Activated T-helper 1 cell treated with anti-CD3 and anti-CD28 coated beads, Interleukin-12 subunit alpha, Interleukin-12 subunit beta, Interleukin-2, Interleukin-4 antibody, amounts not matched to agents 30 ng/mL and 10 ng/mL and 1 ng/mL, durations not matched to agents 14 hours and 24 hours and 36 hours (primary cell): ENCODE results near the gene ENGASE. TPM values are rescaled to one million over a fixed set of nuclear protein-coding genes. Genes with fewer than 3 reads are reported as not detected.
"Not testable (repeated sequence)": the region's sequence is repeated elsewhere in the genome, so short reads cannot be mapped to it uniquely, and the experiment has no call there.

Experiments used
- DNase-seq: peaks from one replicate; pipeline ENCODE4 v3.0.0; 2021; ENCODE audit warnings: low spot score
- H3K27ac Mint-ChIP-seq: one replicate; pipeline ENCODE4 v1.8.0; 2021; ENCODE audit warnings: mild to moderate bottlenecking, mixed read lengths
- H3K27me3 Mint-ChIP-seq: one replicate; pipeline ENCODE4 v1.8.0; 2022; ENCODE audit warnings: mild to moderate bottlenecking, moderate library complexity, mixed read lengths; ENCODE audit not compliant: insufficient read depth
- H3K36me3 Mint-ChIP-seq: one replicate; pipeline ENCODE4 v1.8.0; 2021; ENCODE audit warnings: low read depth, mixed read lengths
- H3K4me1 Mint-ChIP-seq: one replicate; pipeline ENCODE4 v1.8.0; 2021; ENCODE audit warnings: low read depth, mixed read lengths
- H3K4me3 Mint-ChIP-seq: one replicate; pipeline ENCODE4 v1.8.0; 2021; ENCODE audit warnings: mild to moderate bottlenecking, moderate library complexity, mixed read lengths
- H3K9me3 Mint-ChIP-seq: one replicate; pipeline ENCODE4 v1.8.0; 2021; ENCODE audit warnings: mixed read lengths
- intact Hi-C: fragments of 100-400 bp; cut with micrococcal nuclease; formaldehyde crosslinking; loops from one replicate; pipeline ENCODE4 v1.15.1; 2024
- total RNA-seq: library from RNA; stranded (reverse); gene quantifications from 2 replicates; pipeline ENCODE4 v1.2.3, GENCODE V29; 2022

Gene ENGASE, protein sequence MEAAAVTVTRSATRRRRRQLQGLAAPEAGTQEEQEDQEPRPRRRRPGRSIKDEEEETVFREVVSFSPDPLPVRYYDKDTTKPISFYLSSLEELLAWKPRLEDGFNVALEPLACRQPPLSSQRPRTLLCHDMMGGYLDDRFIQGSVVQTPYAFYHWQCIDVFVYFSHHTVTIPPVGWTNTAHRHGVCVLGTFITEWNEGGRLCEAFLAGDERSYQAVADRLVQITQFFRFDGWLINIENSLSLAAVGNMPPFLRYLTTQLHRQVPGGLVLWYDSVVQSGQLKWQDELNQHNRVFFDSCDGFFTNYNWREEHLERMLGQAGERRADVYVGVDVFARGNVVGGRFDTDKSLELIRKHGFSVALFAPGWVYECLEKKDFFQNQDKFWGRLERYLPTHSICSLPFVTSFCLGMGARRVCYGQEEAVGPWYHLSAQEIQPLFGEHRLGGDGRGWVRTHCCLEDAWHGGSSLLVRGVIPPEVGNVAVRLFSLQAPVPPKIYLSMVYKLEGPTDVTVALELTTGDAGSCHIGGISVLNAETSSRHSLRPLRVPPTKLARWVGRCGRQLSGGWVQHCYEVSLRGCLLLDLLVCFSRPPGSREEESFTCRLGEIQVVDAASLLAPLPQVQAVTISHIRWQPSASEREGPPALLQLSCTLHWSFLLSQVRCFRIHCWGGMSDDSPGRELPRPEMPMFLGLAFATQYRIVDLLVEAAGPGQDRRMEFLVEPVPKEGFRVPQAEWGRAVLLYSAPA
- 46.1 and 46.6 TPM in 2 replicates for total RNA-seq

DNA sequence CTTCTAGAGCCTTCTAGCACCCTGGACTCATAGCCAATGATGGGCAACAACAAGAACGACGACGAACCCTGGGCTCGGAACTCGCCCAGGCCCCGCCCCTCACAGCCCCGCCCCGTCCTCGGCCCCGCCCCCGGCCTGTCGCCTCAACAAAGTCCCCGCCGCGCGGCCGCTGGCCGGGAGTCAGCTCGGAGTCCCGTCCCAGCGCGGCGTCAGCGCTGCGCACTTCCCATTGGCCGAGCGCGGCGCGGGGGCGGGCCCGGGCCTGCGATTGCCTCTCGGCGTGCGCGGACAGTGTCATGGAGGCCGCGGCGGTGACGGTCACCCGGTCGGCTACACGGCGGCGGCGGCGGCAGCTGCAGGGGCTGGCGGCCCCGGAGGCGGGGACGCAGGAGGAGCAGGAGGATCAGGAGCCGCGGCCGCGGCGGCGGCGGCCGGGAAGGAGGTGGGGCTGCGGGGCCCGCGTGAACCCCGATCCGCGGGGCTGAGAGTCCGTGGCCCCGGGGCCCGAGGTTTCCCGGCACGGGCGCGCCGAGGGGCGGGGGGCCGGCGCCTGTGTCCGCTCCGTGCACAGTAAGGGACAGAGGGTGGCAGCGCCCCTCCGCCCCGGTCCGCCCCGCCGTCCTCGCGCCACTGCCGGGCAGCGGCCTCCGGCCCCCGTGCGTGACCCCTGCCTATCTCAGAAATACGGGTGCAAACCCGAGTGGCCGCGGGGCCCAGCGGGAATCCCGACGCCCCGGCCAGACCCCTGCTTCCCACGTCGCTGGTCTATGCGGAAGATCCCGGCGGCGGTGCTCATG is at the start of gene ENGASE:
TSS of gene ENGASE (plus strand) at position 176 of the 797 bp plus-strand sequence. CDS start at position 297, 121 bp downstream.
- no peaks in the 10 kb centered on the region for H3K27me3 Mint-ChIP-seq
- intact Hi-C loops: loop anchor here (5.0 kb wide), 1 partner anchor 63 kb away; no protein-coding TSS in a partner anchor
- DNase-seq: peak; percentile 93
- peak within 1 kb of the TSS; percentile 83 for H3K27ac Mint-ChIP-seq
- peak within 1 kb of the TSS; percentile 92 for H3K4me3 Mint-ChIP-seq
- peaks cover 7% of the 10 kb centered on the region for H3K36me3 Mint-ChIP-seq
- peaks cover 10% of the 10 kb centered on the region for H3K4me1 Mint-ChIP-seq
- no peaks in the 10 kb centered on the region for H3K9me3 Mint-ChIP-seq

DNA sequence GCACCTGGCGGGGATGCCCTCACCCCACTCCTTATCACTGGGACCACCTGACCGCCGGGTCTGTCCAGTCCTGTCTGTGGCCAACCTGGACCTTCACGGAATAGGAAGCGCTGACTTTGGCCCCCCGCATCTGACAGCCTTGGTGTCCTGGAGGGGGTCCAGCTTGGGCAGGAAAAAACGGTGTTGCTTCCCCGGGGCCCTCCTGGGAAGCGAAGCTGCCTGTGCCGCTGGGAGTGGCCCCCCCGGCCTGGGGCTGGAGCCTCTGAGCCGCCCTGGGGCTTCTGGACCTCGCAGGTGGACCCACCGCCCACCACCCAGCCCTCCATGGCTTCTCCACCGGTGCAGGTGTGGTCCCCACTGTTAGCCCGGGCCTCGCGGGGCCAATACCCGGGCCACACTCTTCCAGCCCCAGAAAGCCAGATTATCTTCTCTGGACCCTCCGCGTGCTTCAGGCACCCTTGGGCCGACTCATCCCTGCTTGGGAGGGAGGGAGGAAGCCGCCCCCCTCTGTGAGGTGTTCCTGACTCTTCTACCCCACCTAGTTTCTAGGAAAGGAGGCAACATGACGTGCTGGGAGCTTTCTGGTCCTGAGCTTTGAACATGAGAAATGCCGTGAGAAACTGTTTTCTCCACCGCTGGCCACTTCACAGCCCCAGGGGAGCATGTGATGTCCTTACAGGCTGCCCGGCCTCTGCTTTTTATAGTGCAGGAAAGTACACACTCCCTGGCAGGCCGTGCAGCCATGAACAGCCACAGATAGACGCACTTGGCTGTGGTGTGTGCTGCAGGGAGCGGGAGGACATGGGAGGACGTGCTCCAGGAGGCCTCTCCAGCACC is 49.5 kb upstream of the ENGASE start:
- DNase-seq: no peak
- intact Hi-C loops: no loop called here
- Mint-ChIP-seq H3K27me3 (peaks cover 48% of the 10 kb centered on the region), H3K36me3 (no peaks in the 10 kb centered on the region), H3K27ac (no peak overlapping the region), H3K9me3 (no peaks in the 10 kb centered on the region), H3K4me3 (peak overlapping the region; percentile 42), H3K4me1 (peaks cover 4% of the 10 kb centered on the region)

DNA sequence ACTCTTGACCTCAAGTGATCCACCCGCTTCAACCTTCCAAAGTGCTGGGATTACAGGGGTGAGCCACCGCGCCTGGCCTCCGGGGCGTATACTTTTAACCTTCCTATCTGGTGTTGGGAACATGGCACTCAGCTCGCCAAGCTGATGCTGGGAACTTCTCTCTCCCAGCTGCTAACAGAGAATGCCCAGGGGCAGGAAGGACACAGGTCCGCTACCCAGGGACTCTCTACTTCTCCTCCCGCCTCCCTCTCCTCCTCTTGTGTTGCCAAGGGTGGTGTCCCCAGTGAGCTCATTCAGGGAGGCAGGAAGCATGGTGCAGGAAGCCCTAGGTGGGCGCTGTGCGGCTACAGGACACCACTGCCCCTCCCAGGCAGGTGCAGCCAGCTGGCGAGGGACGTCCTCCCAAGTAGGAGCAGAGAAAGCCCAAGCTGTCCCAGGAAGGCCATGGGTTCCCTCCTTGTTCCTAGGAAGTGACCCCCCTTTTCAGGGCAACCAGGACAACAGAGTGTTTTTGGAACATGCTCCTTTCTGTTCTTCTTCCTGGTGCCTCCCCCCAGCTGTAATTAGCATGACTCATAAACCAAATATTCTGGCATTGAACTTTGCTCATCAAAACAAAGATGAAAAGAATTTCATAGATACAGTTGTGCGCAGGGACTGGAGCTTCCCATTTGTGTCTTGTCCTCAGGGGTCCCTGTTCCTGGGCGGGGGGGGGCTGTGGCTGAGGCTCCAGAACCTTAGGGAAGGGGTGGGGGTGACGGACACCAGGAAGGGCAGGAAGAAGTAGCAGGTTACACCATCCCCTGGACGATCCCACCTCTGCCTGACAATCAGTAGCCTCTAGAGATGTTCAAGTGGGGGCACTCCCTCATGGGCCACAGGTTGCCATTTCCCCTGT is 48.0 kb upstream of the ENGASE start:
- no peak overlapping the region for H3K4me3 Mint-ChIP-seq
- DNase-seq: no peak
- peaks cover 41% of the 10 kb centered on the region for H3K27me3 Mint-ChIP-seq
- no peak overlapping the region for H3K27ac Mint-ChIP-seq
- intact Hi-C loops: no loop called here
- no peaks in the 10 kb centered on the region for H3K9me3 Mint-ChIP-seq
- H3K4me1 Mint-ChIP-seq: peaks cover 4% of the 10 kb centered on the region
- H3K36me3 Mint-ChIP-seq: no peaks in the 10 kb centered on the region

DNA sequence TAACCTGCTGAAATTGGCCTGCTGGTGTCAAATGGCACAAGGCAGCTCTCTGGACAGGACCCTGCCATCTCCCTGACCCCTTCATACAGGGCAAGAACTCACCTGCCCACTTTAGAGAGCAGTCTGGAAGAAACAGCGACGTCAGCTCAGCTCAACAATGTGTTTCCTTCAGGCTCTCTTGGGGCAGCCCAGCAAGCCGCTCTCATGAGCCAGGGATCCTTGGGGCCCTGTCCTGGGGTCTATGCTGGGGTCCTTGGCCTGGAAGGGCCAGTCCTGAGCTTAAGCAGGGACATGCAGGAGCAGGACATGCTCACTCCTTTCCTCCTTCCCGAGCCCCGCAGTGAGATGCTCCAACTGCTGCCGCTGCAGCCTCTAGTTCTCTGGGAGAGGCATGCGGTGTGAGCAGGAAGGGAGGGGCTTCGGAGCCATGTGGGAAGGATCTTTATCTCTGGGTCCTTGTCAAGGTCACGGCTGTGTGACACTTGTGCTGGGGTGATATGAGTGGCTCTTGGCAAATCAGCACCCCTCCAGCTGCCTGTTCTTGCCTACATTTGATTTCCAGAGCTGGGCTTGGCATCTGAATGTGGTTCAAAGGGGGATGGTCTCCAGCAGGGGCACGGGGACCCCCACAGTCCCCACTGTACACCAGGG is 47.2 kb upstream of the ENGASE start:
- Mint-ChIP-seq H3K4me3 (no peak overlapping the region), H3K36me3 (no peaks in the 10 kb centered on the region), H3K4me1 (peaks cover 4% of the 10 kb centered on the region), H3K9me3 (no peaks in the 10 kb centered on the region), H3K27ac (no peak overlapping the region), H3K27me3 (peaks cover 38% of the 10 kb centered on the region)
- intact Hi-C loops: no loop called here
- no peak for DNase-seq

DNA sequence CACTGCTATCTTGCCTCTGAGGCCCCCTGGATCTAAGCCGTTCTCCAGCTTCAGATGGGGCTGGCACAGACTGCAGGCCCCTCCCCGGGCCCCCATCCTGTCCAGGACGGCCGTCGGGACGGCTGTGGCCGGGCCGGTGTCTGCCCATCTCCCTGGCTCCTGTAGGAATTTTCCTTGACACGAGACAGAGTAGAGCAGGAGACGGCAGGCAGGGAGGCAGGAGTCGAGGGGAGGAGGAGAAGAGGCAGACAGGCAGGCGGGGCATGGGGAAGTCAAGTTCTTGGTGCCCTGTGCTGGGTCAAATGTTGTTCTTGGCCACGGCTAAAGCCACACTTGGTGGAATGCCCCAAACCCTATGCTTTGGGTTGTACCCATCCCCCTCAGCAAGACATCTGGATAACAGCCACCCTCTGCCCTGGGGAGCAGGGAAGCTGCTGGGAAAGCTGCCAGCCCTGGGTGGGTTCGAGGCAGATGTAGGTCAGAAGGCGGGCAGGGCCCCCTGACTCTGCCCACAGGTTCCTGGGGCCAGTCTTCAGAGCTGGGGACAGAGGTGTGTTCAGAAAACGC is 46.6 kb upstream of the ENGASE start:
- no peak overlapping the region for H3K4me3 Mint-ChIP-seq
- intact Hi-C loops: no loop called here

DNA sequence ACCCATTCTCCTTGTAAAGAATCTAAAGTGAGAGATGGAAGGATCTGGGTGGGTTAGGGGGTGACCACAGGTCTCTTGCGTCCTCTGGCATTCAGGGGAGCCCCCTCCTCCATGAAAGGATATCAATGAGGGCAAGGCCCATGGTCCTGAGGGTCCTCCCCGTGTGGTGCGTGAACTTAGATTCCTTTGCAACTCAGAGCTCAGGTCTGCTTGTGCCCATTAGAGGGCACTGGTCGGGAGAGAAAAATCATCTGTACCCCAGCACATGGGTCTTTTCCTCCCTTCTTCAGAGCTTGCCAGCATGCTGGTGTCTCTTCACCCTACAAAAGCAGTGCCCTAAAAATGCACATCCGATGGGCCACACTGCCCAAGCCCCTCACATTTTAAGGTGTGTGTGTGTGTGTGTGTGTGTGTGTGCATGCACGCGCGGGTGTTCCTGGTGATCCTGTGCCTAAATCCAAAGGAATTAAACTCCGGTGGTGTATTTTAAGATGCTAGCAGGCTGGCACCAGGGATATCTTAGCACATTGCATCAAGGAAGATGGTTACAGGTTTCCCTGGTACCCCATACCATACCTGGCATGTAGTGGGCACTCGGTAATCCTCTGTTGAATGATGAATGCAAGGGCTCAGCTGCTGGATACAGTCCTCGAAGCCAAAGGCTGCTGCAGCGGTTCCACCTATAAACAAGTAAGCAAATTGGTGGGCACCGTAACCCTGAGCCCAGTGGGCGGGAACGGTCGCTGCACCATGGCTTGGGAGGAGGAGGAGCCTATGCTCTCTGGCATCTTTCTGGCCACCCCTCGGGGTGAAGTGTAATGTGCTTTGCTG is 45.9 kb upstream of the ENGASE start:
- intact Hi-C loops: no loop called here
- peaks cover 4% of the 10 kb centered on the region for H3K4me1 Mint-ChIP-seq
- no peak for DNase-seq

More for the DNA sequence above, 46.6 kb upstream of the ENGASE start:
- H3K9me3 Mint-ChIP-seq: no peaks in the 10 kb centered on the region
- no peaks in the 10 kb centered on the region for H3K36me3 Mint-ChIP-seq
- H3K27ac Mint-ChIP-seq: no peak overlapping the region
- peaks cover 33% of the 10 kb centered on the region for H3K27me3 Mint-ChIP-seq
- H3K4me1 Mint-ChIP-seq: peaks cover 4% of the 10 kb centered on the region
- DNase-seq: no peak

DNA sequence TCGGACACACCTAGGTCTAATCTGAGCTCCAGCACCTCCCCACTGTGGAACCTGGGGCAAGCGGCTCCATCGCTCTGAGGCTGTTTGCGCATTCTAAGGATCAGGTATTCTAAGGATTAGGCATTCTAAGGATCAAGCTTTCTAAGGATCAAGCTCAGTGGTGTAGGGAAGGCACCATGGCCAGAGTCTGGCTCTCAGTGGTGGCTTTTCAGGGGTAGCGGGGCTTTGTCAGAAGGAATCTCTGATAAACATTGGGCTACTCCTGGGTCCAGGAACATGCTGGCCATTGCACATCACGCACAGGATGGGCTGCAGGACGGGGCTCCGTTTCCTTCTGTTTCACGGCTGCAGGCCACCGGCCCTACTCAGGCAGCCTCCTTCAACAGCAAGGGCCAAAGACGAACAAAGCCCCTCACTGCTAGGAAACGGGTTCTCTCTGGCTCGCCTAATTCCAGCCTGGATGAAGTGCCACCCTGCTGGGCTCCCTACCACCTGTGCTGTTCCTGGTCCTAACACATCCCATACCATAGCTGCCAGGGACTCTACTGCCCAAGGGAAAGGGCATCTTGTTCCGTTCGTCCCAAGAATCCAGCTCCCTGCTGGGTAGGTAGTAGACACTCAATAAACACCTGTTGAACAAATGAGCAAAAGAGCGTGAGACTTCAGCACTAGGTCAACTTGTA is 45.2 kb upstream of the ENGASE start:
- no peak overlapping the region for H3K27ac Mint-ChIP-seq
- peaks cover 25% of the 10 kb centered on the region for H3K27me3 Mint-ChIP-seq
- no peaks in the 10 kb centered on the region for H3K4me1 Mint-ChIP-seq
- intact Hi-C loops: no loop called here
- no peaks in the 10 kb centered on the region for H3K9me3 Mint-ChIP-seq
- H3K36me3 Mint-ChIP-seq: no peaks in the 10 kb centered on the region
- DNase-seq: no peak
- H3K4me3 Mint-ChIP-seq: no peak overlapping the region

More for the DNA sequence above, 45.9 kb upstream of the ENGASE start:
- Mint-ChIP-seq H3K27me3 (peaks cover 29% of the 10 kb centered on the region), H3K4me3 (no peak overlapping the region), H3K36me3 (no peaks in the 10 kb centered on the region), H3K9me3 (no peaks in the 10 kb centered on the region), H3K27ac (no peak overlapping the region)

DNA sequence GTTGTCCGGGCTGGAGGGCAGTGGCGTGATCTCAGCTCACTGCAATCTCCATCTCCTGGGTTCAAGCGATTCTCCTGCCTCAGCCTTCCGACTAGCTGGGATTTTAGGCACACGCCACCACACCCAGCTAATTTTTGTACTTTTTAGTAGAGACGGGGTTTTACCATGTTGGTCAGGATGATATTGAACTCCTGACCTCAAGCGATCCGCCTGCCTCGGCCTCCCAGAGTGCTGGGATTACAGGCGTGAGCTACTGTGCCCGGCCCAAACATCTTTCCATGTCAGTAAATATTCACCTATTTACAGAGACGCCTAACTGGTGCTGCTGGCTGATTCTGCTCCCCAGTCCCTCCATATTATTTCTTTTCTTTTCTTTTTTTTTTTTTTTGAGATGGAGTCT is 44.0 kb upstream of the ENGASE start:
- intact Hi-C loops, H3K27ac Mint-ChIP-seq, H3K9me3 Mint-ChIP-seq, H3K4me3 Mint-ChIP-seq, H3K4me1 Mint-ChIP-seq, DNase-seq, H3K36me3 Mint-ChIP-seq: not testable (repeated sequence)
- H3K27me3 Mint-ChIP-seq: peaks cover 21% of the 10 kb centered on the region

DNA sequence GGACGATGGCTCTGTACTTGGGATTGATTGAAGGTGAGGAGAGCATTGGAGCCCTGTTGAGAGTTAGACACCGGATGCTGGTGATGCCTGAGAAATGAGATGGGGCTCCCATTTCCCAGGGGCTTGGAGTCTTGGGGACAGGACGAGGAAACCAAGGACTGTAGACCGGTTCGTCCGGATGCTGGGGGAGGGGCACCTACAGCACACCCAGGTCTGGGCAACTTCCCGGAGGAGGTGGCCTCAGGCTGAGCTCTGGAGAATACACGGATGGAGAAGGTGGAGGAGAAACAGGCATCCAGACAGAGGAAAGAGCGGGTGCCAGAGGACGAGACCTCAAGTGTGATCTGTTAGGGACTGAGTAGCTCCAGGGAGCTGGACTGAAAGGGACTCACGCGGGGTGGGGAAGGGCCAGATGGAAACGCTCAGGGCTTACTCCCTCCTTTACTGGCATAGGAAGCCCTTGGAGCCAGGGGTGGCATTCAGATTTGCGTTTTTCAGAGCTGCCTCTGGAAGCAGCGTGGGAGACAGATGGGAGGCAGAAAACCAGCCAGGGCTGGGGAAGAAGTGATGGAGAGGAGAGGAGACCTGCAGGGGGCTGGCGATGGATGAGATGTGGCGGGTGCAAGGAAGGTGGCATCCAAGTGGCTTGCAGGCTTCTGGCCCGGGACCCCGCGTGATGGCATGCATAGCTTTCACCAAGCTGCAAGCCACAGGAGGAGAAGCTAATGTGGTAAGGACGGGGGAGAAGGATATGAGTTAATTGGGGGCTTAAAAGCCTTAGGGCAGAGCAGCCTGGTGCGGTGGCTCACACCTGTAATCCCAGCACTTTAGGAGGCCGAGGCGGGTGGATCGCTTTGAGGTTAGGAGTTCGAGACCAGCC is 42.4 kb upstream of the ENGASE start:
- DNase-seq: no peak
- H3K9me3 Mint-ChIP-seq: no peaks in the 10 kb centered on the region
- H3K27me3 Mint-ChIP-seq: peaks cover 17% of the 10 kb centered on the region
- H3K27ac Mint-ChIP-seq: no peak overlapping the region
- intact Hi-C loops: no loop called here
- no peak overlapping the region for H3K4me3 Mint-ChIP-seq
- H3K36me3 Mint-ChIP-seq: no peaks in the 10 kb centered on the region
- H3K4me1 Mint-ChIP-seq: no peaks in the 10 kb centered on the region
